NT2/D1 (cell line): ENCODE measurements around the gene SLC22A15.

Experiments used
- YY1 ChIP-seq: IDR thresholded peaks from 2 replicates; pipeline ENCODE4 v1.6.1; 2011; ENCODE audit not compliant: insufficient read length, insufficient read depth
- ZNF274 ChIP-seq: IDR thresholded peaks from 2 replicates; pipeline ENCODE4 v1.6.1; 2011; ENCODE audit warnings: mild to moderate bottlenecking, low read depth, low read length

DNA sequence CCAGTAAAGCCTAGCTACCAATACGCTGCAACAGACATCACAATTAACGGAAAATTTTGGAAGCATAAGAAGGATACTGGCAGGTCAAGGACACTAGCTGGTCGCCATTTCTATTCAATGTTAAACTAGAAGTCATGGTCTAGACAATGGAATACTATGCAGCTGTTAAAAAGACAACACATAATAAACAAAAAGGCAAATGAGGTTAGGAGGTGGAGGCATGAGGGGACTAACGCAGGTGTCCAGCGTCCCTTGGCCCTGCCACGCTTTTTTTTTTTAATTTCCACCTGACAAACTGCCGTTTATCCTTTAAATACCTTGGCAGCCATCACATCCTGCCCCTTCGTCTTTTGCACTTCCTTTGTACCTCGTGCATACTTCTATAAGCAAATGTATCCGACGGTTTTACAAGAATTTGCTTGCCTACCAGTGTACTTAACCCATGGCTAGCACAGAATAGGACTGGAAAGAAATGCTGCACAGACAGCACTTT is 698 bp upstream of the SLC22A15 start:
- TF ChIP-seq ZNF274 (no peak), YY1 (no peak)
